Neural progenitor cell (in vitro differentiated cells): ENCODE data around the gene FANCC. TPM values are rescaled to one million over a fixed set of nuclear protein-coding genes. Genes with fewer than 3 reads are reported as not detected.

Experiments used
- DNase-seq: peaks from one replicate; pipeline ENCODE4 v3.0.0-alpha.2; 2016; ENCODE audit warnings: low spot score
- H2AFZ ChIP-seq: fragments of 200-600 bp; sonication (generic); replicated peaks from 2 replicates; pipeline ENCODE4 v1.6.1; 2016; ENCODE audit warnings: antibody characterized with exemption
- H3F3A ChIP-seq: fragments of 200-600 bp; sonication (generic); 2 replicates; pipeline ENCODE4 v1.6.1; 2016; ENCODE audit warnings: antibody characterized with exemption, low read depth
- H3K27ac ChIP-seq: fragments of 200-600 bp; sonication (generic); 2 replicates; pipeline ENCODE4 v1.5.1; 2016; ENCODE audit warnings: mild to moderate bottlenecking
- H3K27me3 ChIP-seq: fragments of 200-600 bp; sonication (generic); 2 replicates; pipeline ENCODE4 v1.6.1; 2016; ENCODE audit warnings: mild to moderate bottlenecking, moderate library complexity
- H3K36me3 ChIP-seq: fragments of 200-600 bp; sonication (generic); 2 replicates; pipeline ENCODE4 v1.5.1; 2016
- H3K4me1 ChIP-seq: fragments of 200-600 bp; sonication (generic); 2 replicates; pipeline ENCODE4 v1.6.1; 2016; ENCODE audit warnings: mixed run types
- H3K4me2 ChIP-seq: fragments of 200-600 bp; sonication (generic); 2 replicates; pipeline ENCODE4 v1.6.1; 2016
- H3K4me3 ChIP-seq: fragments of 200-600 bp; sonication (generic); 2 replicates; pipeline ENCODE4 v1.5.1; 2016
- H3K79me2 ChIP-seq: fragments of 200-600 bp; sonication (generic); 2 replicates; pipeline ENCODE4 v1.6.1; 2016; ENCODE audit warnings: low read depth
- H3K9ac ChIP-seq: fragments of 200-600 bp; sonication (generic); 2 replicates; pipeline ENCODE4 v1.6.1; 2016
- H3K9me3 ChIP-seq: fragments of 200-600 bp; sonication (generic); 2 replicates; pipeline ENCODE4 v1.5.1; 2016; ENCODE audit warnings: low read depth
- H4K20me1 ChIP-seq: fragments of 200-600 bp; sonication (generic); 2 replicates; pipeline ENCODE4 v1.6.1; 2016; ENCODE audit warnings: low read depth
- H3K27ac Mint-ChIP-seq: 3 replicates; pipeline ENCODE4 v1.8.0; 2021; ENCODE audit warnings: mixed read lengths
- H3K27me3 Mint-ChIP-seq: 2 replicates; pipeline ENCODE4 v1.8.0; 2022; ENCODE audit warnings: low read depth, mild to moderate bottlenecking, inconsistent platforms, moderate library complexity, mixed read lengths; ENCODE audit not compliant: insufficient read depth
- H3K36me3 Mint-ChIP-seq: 3 replicates; pipeline ENCODE4 v1.8.0; 2021; ENCODE audit warnings: mixed read lengths
- H3K4me1 Mint-ChIP-seq: 3 replicates; pipeline ENCODE4 v1.8.0; 2021; ENCODE audit warnings: mixed read lengths
- H3K4me3 Mint-ChIP-seq: 3 replicates; pipeline ENCODE4 v1.8.0; 2021; ENCODE audit warnings: mild to moderate bottlenecking, moderate library complexity, mixed read lengths
- H3K9me3 Mint-ChIP-seq: 3 replicates; pipeline ENCODE4 v1.8.0; 2020; ENCODE audit warnings: mixed read lengths
- EZH2 ChIP-seq: fragments of 200-600 bp; sonication (generic); IDR thresholded peaks from 2 replicates; pipeline ENCODE4 v1.6.1; 2017; ENCODE audit warnings: antibody characterized with exemption, mild to moderate bottlenecking, moderate library complexity
- EZH2phosphoT487 ChIP-seq: fragments of 200-600 bp; sonication (generic); IDR thresholded peaks from 2 replicates; pipeline ENCODE4 v1.6.1; 2017; ENCODE audit warnings: antibody characterized with exemption
- total RNA-seq: library from RNA; depleted of rRNA; stranded (reverse); fragments of >200 nt; gene quantifications from 2 replicates; pipeline ENCODE4 v1.2.3, GENCODE V29; 2015; ENCODE audit warnings: low replicate concordance
- TF ChIP-seq, protein P1 (sequence below): fragments of 200-600 bp; sonication (generic); IDR thresholded peaks from 2 replicates; pipeline ENCODE4 v1.5.1; 2017; ENCODE audit warnings: antibody characterized with exemption, mild to moderate bottlenecking

Gene FANCC
- total RNA-seq, 1 donor from 2014 or later = 49.6 TPM

- H3K27ac ChIP-seq = no peak overlapping the region
- H3K4me1 ChIP-seq = peaks cover 16% of the 10 kb centered on the region
- H2AFZ ChIP-seq = no peak overlapping the region
- H4K20me1 ChIP-seq = peaks cover 11% of the 10 kb centered on the region
- H3K79me2 ChIP-seq = peaks cover 33% of the 10 kb centered on the region
- H3K27ac Mint-ChIP-seq = no peak overlapping the region
- no peaks in the 10 kb centered on the region for H3F3A ChIP-seq
- H3K4me2 ChIP-seq = no peak overlapping the region
- H3K4me3 Mint-ChIP-seq = no peak overlapping the region
- H3K9me3 ChIP-seq = no peaks in the 10 kb centered on the region
- peaks cover 2% of the 10 kb centered on the region for H3K36me3 Mint-ChIP-seq
- TF ChIP-seq, protein P1, sequence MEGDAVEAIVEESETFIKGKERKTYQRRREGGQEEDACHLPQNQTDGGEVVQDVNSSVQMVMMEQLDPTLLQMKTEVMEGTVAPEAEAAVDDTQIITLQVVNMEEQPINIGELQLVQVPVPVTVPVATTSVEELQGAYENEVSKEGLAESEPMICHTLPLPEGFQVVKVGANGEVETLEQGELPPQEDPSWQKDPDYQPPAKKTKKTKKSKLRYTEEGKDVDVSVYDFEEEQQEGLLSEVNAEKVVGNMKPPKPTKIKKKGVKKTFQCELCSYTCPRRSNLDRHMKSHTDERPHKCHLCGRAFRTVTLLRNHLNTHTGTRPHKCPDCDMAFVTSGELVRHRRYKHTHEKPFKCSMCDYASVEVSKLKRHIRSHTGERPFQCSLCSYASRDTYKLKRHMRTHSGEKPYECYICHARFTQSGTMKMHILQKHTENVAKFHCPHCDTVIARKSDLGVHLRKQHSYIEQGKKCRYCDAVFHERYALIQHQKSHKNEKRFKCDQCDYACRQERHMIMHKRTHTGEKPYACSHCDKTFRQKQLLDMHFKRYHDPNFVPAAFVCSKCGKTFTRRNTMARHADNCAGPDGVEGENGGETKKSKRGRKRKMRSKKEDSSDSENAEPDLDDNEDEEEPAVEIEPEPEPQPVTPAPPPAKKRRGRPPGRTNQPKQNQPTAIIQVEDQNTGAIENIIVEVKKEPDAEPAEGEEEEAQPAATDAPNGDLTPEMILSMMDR = no peak
- TF ChIP-seq EZH2 (no peak), EZH2phosphoT487 (no peak)
- H3K4me3 ChIP-seq = no peak overlapping the region
- H3K27me3 Mint-ChIP-seq = no peaks in the 10 kb centered on the region
- H3K9ac ChIP-seq = no peak overlapping the region
- no peak for DNase-seq
- peaks cover 8% of the 10 kb centered on the region for H3K9me3 Mint-ChIP-seq
- H3K27me3 ChIP-seq = no peaks in the 10 kb centered on the region
- peaks cover 17% of the 10 kb centered on the region for H3K4me1 Mint-ChIP-seq
- H3K36me3 ChIP-seq = no peaks in the 10 kb centered on the region
These were observed 55.6 kb downstream of the FANCC start for GRCh38 chr9:95261890-95262289.

DNA sequence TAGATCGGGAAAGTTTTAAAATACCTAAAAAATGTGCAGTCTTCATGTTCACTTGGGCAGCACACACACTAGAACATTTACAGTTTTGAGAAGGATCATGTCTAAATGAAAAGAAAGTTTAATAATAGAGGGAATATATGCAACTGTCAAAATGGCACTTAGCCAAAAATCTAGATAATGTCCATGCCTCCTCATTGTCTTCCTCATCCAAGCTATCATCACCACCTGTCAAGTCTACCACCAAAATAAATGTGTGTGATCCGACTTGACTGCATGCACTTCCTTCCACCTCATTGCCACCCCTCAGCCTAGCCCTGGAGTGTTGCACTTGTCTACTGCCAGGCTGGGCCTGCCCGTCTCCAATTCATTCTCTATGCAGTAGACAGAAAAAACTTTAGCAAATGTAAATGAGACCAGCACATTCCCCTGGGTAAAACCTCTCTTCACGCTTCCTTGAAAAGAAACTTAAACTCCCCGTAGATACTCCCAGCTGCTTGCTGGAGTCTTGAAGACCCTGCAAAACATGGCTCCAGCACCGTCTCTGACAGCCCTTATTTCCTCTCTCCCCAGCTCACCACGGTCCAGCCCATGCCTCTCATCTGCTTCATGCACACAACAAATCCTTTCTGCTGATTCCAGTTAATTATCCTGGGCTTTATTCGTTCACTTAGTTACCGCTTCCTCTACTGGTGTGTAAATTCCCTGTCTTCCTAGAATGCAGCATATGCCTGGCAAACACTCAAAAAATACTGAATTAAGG, 66.9 kb downstream of the FANCC start:
- DNase-seq = no peak
- peaks cover 17% of the 10 kb centered on the region for H3K4me1 Mint-ChIP-seq
- Histone ChIP-seq H3K9ac (no peak overlapping the region), H4K20me1 (no peaks in the 10 kb centered on the region), H3K4me3 (no peak overlapping the region), H3K79me2 (peaks cover 5% of the 10 kb centered on the region), H3F3A (peaks cover 11% of the 10 kb centered on the region), H3K4me2 (no peak overlapping the region), H3K27ac (peak overlapping the region; percentile 44), H3K27me3 (no peaks in the 10 kb centered on the region), H3K9me3 (no peaks in the 10 kb centered on the region), H3K36me3 (no peaks in the 10 kb centered on the region), H2AFZ (no peak overlapping the region), H3K4me1 (peaks cover 24% of the 10 kb centered on the region)
- H3K27me3 Mint-ChIP-seq = no peaks in the 10 kb centered on the region
- H3K4me3 Mint-ChIP-seq = no peak overlapping the region
- peaks cover 17% of the 10 kb centered on the region for H3K36me3 Mint-ChIP-seq
- TF ChIP-seq EZH2 = no peak
- TF ChIP-seq, protein P1 = no peak
- peaks cover 3% of the 10 kb centered on the region for H3K9me3 Mint-ChIP-seq
- H3K27ac Mint-ChIP-seq = no peak overlapping the region

DNA sequence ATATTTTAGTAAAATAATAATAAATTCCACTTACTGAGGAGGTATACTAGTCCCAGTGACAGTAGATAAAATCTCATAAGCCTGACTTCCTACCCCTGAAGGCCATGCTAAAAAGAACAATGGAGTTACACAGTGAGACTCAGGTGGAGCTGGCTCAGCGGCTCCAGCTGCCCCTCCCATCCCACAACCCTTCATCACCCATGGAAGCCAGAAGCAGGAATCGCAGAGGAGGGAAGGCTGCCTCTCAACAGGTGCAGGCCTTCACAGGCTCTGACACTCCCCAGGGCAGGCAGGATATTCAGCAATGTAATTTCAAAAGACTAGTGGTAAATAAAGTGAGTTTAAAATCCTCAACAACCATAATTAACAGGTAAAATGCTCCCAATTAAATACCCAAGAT, 67.5 kb downstream of the FANCC start:
- H3K27ac Mint-ChIP-seq = no peak overlapping the region
- Histone ChIP-seq H3K79me2 (no peaks in the 10 kb centered on the region), H3K27ac (peak overlapping the region; percentile 44), H3K9ac (no peak overlapping the region), H3K27me3 (no peaks in the 10 kb centered on the region), H3F3A (peaks cover 11% of the 10 kb centered on the region), H3K4me3 (no peak overlapping the region), H4K20me1 (no peaks in the 10 kb centered on the region), H3K9me3 (no peaks in the 10 kb centered on the region), H3K4me1 (peaks cover 24% of the 10 kb centered on the region), H3K36me3 (no peaks in the 10 kb centered on the region), H3K4me2 (no peak overlapping the region), H2AFZ (no peak overlapping the region)
- H3K4me1 Mint-ChIP-seq = peaks cover 17% of the 10 kb centered on the region
- peak; percentile 42 for DNase-seq
- no peaks in the 10 kb centered on the region for H3K27me3 Mint-ChIP-seq
- H3K9me3 Mint-ChIP-seq = no peaks in the 10 kb centered on the region
- TF ChIP-seq EZH2phosphoT487 (no peak), EZH2 (no peak)
- TF ChIP-seq, protein P1 = no peak
- no peak overlapping the region for H3K4me3 Mint-ChIP-seq
- peaks cover 16% of the 10 kb centered on the region for H3K36me3 Mint-ChIP-seq
